Mucosa of gallbladder (tissue), 1 donor: Measurements from ENCODE around the gene CLSTN3. TPM values are rescaled to one million over a fixed set of nuclear protein-coding genes. Genes with fewer than 3 reads are reported as not detected.

Experiments
- DNase-seq: peaks from one replicate; pipeline ENCODE4 v3.0.0-alpha.2; 2020; ENCODE audit warnings: low spot score
- total RNA-seq: library from RNA; stranded (reverse); gene quantifications from one replicate; pipeline ENCODE4 v1.2.1, GENCODE V29; 2021
- donor health status: DM: no; HTN: no; CAD: no.

CLSTN3 gene
- 40.6 TPM for total RNA-seq

DNA sequence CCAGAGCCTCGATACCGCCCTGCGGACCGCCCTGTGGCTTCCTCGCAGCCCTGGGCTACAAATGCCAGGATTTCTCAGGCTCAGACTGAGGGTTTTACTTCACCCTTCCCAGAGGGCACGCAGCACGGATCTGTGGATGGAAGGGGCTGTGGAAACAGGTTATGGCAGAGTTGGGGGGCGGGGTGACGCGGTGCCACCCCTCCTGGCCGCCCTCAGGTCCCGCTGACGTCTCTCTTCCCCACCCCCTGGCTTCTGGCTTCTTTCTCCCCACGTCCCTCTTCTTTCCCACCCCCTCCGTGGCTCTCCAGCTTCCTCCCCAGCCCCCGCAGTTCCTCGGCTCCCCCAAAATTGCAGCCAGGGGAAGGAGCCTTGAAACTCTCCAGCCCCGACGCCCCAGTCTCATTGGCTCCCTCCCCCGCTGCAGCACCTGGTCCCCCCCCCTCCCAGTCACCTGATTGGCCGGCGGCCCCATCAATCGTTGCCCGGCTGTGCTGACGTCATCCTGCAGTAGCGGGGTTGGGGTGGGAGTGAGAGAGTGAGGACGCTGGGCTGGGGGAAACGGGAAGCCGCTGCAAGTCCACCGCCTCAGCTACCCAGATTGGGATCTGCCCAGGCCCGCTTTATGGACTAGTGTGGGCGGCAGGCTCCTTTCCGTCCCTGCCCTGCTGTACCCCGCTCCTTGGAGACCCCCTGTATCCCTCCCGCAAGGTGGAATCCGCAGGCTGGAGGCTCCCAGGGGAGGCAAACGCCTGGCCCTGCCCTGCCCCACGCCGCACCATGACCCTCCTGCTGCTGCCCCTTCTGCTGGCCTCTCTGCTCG is at the start of gene CLSTN3:
TSS of gene CLSTN3 (plus strand) at position 500 of the 820 bp plus-strand sequence. CDS start at position 778, 278 bp downstream.
- peak; percentile 80 for DNase-seq

- DNase-seq, result no peak
Observed at GRCh38 chr12:7081037-7081436, 49.1 kb upstream of the CLSTN3 start.

- no peak for DNase-seq
Observed at GRCh38 chr12:7083125-7083524, 47.0 kb upstream of the CLSTN3 start.

- DNase-seq, result no peak
Observed at GRCh38 chr12:7089196-7089871, 40.8 kb upstream of the CLSTN3 start.

- DNase-seq, result no peak
Observed at GRCh38 chr12:7090222-7090998, 39.8 kb upstream of the CLSTN3 start.

DNA sequence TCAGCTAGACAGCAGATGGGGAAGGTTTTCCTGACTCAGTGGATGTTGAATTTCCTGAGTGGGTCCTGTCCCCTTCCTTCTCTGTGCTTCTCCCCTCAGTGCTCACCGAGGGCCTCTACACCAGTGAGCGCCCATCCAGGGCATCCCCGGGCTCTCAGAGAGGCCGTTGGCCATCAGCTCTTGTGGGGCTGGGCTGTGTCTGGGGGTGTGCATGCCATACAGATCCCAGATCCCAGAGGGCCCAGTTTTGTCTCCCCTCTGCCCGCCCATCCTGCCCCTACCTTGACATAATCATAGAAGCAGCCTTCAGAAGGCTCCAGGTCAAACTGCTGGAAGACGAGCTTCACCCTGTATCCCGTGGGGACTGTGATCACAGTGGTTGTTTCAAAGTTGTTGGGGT is 39.0 kb upstream of the CLSTN3 start:
- DNase-seq, result no peak

DNA sequence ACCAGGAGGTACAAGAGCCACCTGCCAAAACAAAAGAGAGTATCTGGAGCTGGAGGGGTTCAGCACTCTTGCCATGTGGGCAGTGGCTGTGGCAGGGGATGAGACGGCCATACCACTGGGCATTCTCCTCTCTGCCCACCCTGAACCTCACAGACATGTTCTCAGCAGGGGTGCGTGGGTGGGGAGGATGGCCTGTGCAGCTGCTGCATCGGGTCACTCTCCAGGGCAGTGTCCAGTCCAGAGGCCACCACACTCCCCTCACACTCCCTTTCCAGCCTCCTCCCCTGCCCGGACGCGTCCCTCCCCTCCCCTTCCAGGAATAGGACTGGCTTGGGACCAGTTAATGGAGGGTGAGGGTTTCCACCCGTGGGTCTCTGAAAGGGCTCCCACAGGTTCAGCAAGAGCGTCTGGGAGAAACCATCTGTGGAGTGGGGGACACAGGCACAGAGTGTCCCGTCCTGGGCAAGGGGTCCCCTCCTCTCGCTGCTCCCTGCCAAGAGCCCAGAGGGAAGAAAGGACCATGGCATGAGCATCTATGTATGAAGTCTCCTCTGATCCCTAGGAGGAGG is 38.4 kb upstream of the CLSTN3 start:
- no peak for DNase-seq

DNA sequence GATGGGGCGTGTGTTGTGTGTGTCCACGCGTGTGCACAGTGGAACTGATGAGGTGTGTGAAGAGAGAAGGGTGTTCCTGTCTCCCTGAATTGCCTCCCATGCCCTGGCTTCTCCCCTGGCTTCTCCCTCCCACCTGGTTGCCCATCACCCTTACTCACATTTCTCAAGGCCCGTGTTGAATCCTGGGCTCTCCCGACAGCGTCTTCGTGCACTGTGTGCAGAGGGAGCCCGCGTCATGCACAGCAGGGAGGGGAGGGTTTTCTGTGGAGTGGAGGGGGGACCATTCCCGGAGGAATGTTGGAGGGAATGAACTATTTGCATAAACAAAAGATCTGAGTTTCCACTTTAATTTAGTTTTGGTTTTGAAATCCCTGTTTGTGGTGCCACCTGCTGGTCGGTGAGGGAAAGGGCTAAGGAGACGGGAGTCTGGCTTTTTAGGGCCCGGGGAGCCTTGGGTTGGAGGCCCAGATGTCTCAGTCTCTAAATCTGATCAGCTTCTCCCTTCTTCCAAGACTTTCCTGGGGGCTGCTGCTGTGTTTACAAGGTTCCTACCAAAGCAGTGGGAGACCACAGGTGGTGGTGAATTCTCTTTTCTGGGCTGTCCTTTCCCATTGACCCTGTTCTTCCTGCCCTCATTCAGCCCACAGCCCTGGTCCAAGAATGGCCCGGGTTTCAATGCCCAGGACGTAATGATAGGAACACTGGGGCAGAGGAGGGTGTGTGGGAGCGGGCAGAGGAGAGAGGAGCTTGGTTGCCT is 37.8 kb upstream of the CLSTN3 start, which contains the start of gene C1R:
TSS of gene C1R (minus strand) at position 217 of the 757 bp plus-strand sequence. CDS start at position 160, 57 bp downstream.
- peak; percentile 74 for DNase-seq

- no peak for DNase-seq
Observed at GRCh38 chr12:7092986-7093460, 37.1 kb upstream of the CLSTN3 start.

DNA sequence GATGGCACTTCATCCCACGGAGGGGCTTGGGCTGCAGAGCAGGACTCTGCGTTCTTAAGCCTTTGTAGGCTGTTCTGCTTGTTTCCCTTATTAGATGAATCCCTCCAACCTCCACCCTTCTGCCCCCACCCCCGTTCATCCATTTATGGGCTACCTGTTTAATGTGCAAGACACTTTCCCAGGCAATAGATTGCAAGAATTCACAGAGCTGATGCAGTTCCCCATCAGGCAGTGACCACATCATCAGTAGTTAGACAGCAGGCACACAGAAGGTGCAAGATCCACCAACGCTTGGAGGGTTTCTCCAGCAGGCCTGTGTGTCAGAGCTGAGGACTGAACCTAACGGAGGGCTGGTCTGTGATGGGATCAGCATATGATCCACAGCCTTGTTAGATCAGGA is 36.7 kb upstream of the CLSTN3 start:
- no peak for DNase-seq

GRCh38 chr12:7093892-7094291 is 36.3 kb upstream of the CLSTN3 start:
- no peak for DNase-seq

DNA sequence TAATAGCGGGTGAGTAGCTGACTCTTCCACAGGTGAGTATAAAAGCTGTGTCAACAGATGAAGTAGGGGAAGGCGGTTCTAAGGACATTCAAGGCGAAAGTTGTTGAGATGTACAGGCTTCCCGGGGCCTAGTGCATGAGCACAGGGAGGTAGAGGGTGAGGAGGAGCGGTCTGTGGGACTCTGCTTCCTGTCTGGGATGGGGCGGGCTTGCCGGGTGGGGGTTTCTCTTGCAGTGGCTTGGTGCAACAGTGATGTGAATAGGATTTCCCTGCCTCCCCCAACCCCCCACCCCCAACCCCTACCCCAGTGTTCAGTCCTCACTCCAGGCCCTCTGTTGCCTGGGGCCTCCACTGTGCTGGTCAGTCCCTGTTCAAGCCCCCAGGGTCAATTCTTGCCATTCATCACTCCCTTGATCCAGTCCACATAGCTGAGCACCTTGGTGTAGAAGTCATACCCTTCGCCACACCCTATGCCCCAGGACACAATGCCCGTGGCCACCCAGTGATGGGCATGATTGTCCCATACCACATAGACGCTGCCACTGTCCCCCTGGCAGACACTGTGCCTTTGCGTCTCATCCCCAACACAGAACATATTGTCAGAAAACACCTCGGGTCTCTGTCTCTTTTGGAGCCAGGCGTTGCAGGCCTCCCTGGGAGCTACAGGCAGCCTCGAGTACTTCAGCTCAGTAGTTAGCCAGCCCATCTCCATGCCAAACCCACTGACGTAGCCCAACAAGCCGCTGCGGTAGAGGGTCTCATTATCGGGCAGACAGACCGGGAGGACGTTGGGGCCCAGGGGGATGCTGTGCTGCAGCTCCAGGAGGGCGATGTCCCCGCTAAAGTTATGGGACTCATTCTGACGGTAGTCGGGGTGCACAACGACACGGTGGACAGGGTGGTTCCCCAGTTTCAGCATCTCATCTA is 33.9 kb upstream of the CLSTN3 start:
- DNase-seq, result no peak

DNA sequence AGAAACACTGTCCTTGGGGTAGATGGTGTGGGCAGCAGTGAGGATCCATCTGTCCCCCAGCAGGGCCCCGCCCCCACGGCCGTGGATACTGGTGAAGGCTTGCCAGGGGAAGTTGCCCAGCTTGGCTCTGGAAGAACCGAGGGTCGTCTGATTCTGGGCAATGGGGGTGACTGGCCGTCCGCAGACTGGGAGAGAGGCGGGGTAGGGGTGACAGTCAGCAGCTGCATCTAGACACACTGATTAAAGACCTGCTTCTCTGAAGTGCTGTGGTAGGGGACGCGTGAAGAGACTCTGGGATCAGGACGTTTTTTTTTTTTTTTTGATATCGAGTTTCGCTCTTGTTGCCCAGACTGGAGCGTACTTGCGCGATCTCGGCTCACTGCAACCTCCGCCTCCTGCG is 33.2 kb upstream of the CLSTN3 start:
- no peak for DNase-seq

GRCh38 chr12:7099290-7099996 is 30.7 kb upstream of the CLSTN3 start:
- DNase-seq, result no peak

- DNase-seq, result no peak
Observed at GRCh38 chr12:7100239-7100638, 29.9 kb upstream of the CLSTN3 start.

- no peak for DNase-seq
Observed at GRCh38 chr12:7101047-7101693, 29.0 kb upstream of the CLSTN3 start.

GRCh38 chr12:7101694-7102131 is 28.5 kb upstream of the CLSTN3 start:
- no peak for DNase-seq

- no peak for DNase-seq
Observed at GRCh38 chr12:7102582-7102981, 27.6 kb upstream of the CLSTN3 start.
